ENCODE data around the gene SOX21. TPM values are rescaled to one million over a fixed set of nuclear protein-coding genes. Genes with fewer than 3 reads are reported as not detected.

Gene SOX21
- total RNA-seq, 1 experiment from 2014 or later: 11.4 TPM

DNA sequence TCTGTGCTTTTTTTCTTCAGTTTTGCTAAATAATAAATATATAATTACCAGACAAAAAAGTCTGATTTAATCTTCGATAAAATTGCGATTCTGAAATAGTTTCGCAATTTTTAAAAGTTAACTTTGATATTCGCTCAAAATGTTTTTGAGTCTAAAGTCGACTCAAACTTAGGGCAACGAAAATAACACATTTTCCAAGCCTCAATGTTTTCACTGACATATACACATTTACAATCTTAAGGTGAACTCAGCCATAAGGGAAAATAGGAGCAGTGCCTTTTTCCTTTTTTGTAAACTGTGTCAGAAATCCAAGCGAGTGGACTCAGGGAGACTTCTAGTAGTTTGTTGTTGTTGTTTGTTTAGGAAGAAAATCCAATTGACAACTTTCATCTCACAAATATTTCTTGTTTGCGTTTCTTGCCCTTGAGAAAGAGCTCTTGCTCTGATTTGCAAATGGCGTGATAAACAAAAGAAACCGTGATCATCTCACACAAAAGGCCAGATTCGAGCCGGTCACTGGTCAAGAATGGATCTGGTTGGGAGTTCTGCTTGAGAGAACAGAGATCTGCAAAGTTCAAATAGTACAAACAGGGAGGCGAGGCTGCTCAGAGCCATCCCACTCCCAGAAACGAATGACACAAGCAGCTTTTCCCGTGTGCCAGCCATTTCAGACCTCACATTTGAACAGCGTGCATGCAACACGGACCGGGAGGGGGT is 2.1 kb downstream of the SOX21 start (continued):
- TF ChIP-seq, protein P1, sequence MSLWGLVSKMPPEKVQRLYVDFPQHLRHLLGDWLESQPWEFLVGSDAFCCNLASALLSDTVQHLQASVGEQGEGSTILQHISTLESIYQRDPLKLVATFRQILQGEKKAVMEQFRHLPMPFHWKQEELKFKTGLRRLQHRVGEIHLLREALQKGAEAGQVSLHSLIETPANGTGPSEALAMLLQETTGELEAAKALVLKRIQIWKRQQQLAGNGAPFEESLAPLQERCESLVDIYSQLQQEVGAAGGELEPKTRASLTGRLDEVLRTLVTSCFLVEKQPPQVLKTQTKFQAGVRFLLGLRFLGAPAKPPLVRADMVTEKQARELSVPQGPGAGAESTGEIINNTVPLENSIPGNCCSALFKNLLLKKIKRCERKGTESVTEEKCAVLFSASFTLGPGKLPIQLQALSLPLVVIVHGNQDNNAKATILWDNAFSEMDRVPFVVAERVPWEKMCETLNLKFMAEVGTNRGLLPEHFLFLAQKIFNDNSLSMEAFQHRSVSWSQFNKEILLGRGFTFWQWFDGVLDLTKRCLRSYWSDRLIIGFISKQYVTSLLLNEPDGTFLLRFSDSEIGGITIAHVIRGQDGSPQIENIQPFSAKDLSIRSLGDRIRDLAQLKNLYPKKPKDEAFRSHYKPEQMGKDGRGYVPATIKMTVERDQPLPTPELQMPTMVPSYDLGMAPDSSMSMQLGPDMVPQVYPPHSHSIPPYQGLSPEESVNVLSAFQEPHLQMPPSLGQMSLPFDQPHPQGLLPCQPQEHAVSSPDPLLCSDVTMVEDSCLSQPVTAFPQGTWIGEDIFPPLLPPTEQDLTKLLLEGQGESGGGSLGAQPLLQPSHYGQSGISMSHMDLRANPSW (CRISPR knock-in tag; conservative IDR thresholded peaks at IDR 0.05; ENCODE audit: low read depth): no peak
- TF ChIP-seq TCF7 (CRISPR knock-in tag; IDR thresholded peaks at IDR 0.05; ENCODE audit: low read depth) (no peak), SMAD3 (CRISPR knock-in tag; IDR thresholded peaks at IDR 0.05; ENCODE audit: borderline replicate concordance) (no peak), PRDM15 (CRISPR knock-in tag; IDR thresholded peaks at IDR 0.05) (no peak), PRRX2 (CRISPR knock-in tag; IDR thresholded peaks at IDR 0.05) (no peak), MXD4 (CRISPR knock-in tag; IDR thresholded peaks at IDR 0.05; ENCODE audit: borderline replicate concordance) (no peak), FOXK1 (CRISPR knock-in tag; IDR thresholded peaks at IDR 0.05) (no peak), ZBTB43 (CRISPR knock-in tag; IDR thresholded peaks at IDR 0.05) (no peak), NFATC4 (CRISPR knock-in tag; IDR thresholded peaks at IDR 0.05) (no peak), NR3C1 (CRISPR knock-in tag; conservative IDR thresholded peaks at IDR 0.05; ENCODE audit: low read depth) (no peak), ZNF423 (CRISPR knock-in tag; IDR thresholded peaks at IDR 0.05) (no peak), ESRRA (CRISPR knock-in tag; IDR thresholded peaks at IDR 0.05; ENCODE audit: borderline replicate concordance) (no peak)
- TF ChIP-seq, protein P2, sequence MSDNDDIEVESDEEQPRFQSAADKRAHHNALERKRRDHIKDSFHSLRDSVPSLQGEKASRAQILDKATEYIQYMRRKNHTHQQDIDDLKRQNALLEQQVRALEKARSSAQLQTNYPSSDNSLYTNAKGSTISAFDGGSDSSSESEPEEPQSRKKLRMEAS (CRISPR knock-in tag; IDR thresholded peaks at IDR 0.05): no peak

- peak overlapping the region; percentile 42 for H3K27ac Mint-ChIP-seq
- peaks cover 85% of the 10 kb centered on the region for H3K27me3 Mint-ChIP-seq (ENCODE audit: low read depth)
- peak overlapping the region; percentile 79 for H3K4me3 Mint-ChIP-seq
- no peak for TF ChIP-seq ZNF138 (CRISPR knock-in tag; conservative IDR thresholded peaks at IDR 0.05)
- TF ChIP-seq JUN (CRISPR knock-in tag; IDR thresholded peaks at IDR 0.05): no peak
- TF ChIP-seq ZNF232 (CRISPR knock-in tag; IDR thresholded peaks at IDR 0.05): no peak
- no peak for TF ChIP-seq ATF6 (CRISPR knock-in tag; IDR thresholded peaks at IDR 0.05)
- no peak for TF ChIP-seq SP1 (CRISPR knock-in tag; conservative IDR thresholded peaks at IDR 0.05)
- no peak for TF ChIP-seq KAT7 (CRISPR knock-in tag; IDR thresholded peaks at IDR 0.05; ENCODE audit: borderline replicate concordance)
- no peak for TF ChIP-seq NR3C1 (CRISPR knock-in tag; conservative IDR thresholded peaks at IDR 0.05; ENCODE audit: low read depth)
- TF ChIP-seq ZBTB21 (CRISPR knock-in tag; IDR thresholded peaks at IDR 0.05; ENCODE audit: borderline replicate concordance): no peak
- no peak for TF ChIP-seq ERG (CRISPR knock-in tag; IDR thresholded peaks at IDR 0.05)
- TF ChIP-seq TEAD4 (CRISPR knock-in tag; IDR thresholded peaks at IDR 0.05): no peak
- TF ChIP-seq SOX15 (CRISPR knock-in tag; IDR thresholded peaks at IDR 0.05): no peak
These were observed 3.1 kb downstream of the SOX21 start for GRCh38 chr13:94709001-94709834.

More at GRCh38 chr13:94709001-94709834, 3.1 kb downstream of the SOX21 start:
- Mint-ChIP-seq H3K4me1 (peaks cover 59% of the 10 kb centered on the region), H3K36me3 (no peaks in the 10 kb centered on the region), H3K9me3 (no peaks in the 10 kb centered on the region)
- no peak for DNase-seq (ENCODE audit: low spot score)
- ATAC-seq: no peak
- ChIA-PET POLR2A (no interaction called here), CTCF (interaction anchor here (0.8 to 1.4 kb wide), 2 partner anchors 35 to 48 kb away, joined by 3 to 4 read pairs; no protein-coding TSS in a partner anchor)

Measured in WTC11 (cell line).